GM21786 (cell line): ENCODE measurements around the gene CCDC93.

Experiments
- ATAC-seq: cut with Tn5 transposase; IDR thresholded peaks from one replicate; pipeline ENCODE4 v1.9.1; 2021; ENCODE audit not compliant: unreplicated experiment

CCDC93 gene

DNA sequence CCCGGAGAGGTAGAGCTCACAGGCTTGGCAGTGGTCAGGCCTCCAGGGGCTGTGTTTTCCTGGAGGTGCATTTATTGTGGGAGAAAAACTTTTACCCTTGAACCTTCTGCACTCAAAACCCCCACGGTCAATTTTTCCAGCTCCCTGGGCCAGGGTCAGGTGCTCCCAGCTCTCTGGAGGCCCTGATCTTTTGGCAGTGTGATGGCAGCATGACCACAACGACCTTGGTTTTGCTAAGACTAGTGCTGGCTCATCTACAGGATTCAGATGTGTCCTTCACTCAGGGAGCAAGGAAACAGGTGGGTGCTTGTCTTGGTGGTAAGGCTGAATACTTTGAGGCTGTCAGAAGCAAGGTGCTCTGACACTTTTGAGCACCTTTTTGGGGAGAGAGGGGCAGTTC is 92.3 kb downstream of the CCDC93 start:
- no peak for ATAC-seq

GRCh38 chr2:117918608-117919007 is 95.3 kb downstream of the CCDC93 start:
- no peak for ATAC-seq

DNA sequence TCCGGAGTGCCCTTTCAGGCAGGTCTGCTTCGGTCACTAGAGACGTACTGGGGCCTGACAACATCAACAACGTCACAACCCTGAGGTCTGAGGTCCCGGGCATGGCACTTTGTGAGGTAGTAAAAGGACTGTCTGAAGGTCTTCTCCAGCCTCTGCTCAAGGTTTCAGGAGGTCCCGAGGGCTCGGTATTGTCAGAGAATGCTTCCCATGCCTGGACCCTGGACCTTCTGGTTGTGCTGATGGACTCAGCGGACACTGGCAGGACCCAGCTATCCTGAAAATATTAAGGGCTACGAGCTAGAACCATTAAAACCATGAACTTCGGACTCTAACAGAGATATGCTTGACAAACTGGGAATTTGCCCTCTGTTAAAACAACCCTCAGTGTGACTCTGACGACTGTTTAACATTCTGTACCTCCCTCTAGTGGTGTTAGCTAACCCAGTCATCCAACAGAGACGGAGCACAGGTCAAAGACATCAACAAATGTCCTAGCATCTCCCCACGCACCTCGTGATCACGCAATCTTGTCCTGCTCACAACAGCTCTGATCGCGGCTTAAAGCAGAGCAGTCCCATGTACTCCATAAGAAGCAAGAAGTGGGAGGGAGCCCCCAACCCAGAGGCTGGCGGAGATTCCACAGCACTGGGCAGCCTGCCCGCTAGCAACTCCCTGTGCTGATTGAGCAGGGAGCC is 96.5 kb downstream of the CCDC93 start:
- ATAC-seq, result no peak

DNA sequence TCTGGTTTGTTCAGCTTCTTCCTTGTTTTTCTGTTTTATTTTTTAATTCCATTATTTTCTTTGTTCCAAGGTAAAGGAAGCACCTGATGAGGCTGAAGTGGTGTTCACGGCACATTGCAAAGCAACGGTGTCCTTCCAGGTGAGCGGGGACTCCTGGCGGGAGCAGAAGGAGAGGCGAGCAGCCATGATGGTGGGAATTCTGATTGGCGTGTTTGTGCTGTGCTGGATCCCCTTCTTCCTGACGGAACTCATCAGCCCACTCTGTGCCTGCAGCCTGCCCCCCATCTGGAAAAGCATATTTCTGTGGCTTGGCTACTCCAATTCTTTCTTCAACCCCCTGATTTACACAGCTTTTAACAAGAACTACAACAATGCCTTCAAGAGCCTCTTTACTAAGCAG is 110.9 kb downstream of the CCDC93 start:
- no peak for ATAC-seq

DNA sequence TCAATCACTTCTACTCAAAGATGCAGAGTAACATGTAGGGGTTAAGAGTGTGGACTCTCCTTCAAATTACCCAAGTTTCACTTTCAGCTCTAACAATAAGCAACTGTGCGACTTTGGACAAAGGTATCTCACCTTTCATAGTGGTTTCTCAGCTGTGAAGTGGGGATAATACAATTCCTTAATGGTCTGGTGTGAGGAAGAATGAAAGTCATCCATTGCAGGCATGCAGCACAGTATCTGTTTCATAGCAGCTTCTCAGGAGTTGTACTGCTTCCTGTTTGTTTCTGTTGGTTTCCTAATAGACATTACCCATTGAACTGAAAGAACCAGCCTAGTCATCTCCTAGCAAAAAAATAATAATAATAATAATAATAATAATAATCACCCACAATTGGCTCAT is 125.0 kb downstream of the CCDC93 start:
- ATAC-seq, result peak; percentile 55

- no peak for ATAC-seq
Measured at GRCh38 chr2:117885308-117885707, 128.6 kb downstream of the CCDC93 start.

- ATAC-seq, result no peak
Measured at GRCh38 chr2:117879003-117879402, 134.9 kb downstream of the CCDC93 start.

- no peak for ATAC-seq
Measured at GRCh38 chr2:117875786-117876185, 138.1 kb downstream of the CCDC93 start.
